IMR-90 (cell line): ENCODE data around the gene CBFA2T3.

ENCODE experiments used
- BHLHE40 ChIP-seq: fragments of 150-350 bp; IDR thresholded peaks from 2 replicates; pipeline ENCODE4 v1.6.1; 2016; ENCODE audit warnings: mild to moderate bottlenecking, low read depth, low read length
- CEBPB ChIP-seq: IDR thresholded peaks from 2 replicates; pipeline ENCODE4 v1.6.1; 2012; ENCODE audit warnings: low read depth, low read length, improper control_type of control experiment
- CTCF ChIP-seq: conservative IDR thresholded peaks from 2 replicates; pipeline ENCODE4 v1.5.1; 2012; ENCODE audit warnings: mild to moderate bottlenecking, low read depth, low read length, improper control_type of control experiment
- FOS ChIP-seq: fragments of 150-350 bp; IDR thresholded peaks from 2 replicates; pipeline ENCODE4 v1.6.1; 2016; ENCODE audit warnings: low read depth, low read length
- MAFK ChIP-seq: IDR thresholded peaks from 2 replicates; pipeline ENCODE4 v1.6.1; 2012; ENCODE audit warnings: low read depth, low read length, improper control_type of control experiment
- MAZ ChIP-seq: IDR thresholded peaks from 2 replicates; pipeline ENCODE4 v1.6.1; 2012; ENCODE audit warnings: low read depth, mild to moderate bottlenecking, low read length, improper control_type of control experiment, moderate library complexity, borderline replicate concordance
- MXI1 ChIP-seq: IDR thresholded peaks from 2 replicates; pipeline ENCODE4 v1.6.1; 2012; ENCODE audit warnings: low read depth, mild to moderate bottlenecking, low read length, moderate library complexity, borderline replicate concordance
- POLR2A ChIP-seq: IDR thresholded peaks from 2 replicates; pipeline ENCODE4 v1.6.1; 2012; ENCODE audit warnings: mild to moderate bottlenecking, low read depth, low read length
- RAD21 ChIP-seq: IDR thresholded peaks from 2 replicates; pipeline ENCODE4 v1.6.1; 2012; ENCODE audit warnings: low read length, improper control_type of control experiment
- RCOR1 ChIP-seq: IDR thresholded peaks from 2 replicates; pipeline ENCODE4 v1.6.1; 2012; ENCODE audit warnings: mild to moderate bottlenecking, low read length, improper control_type of control experiment; ENCODE audit not compliant: insufficient replicate concordance
- RFX5 ChIP-seq: IDR thresholded peaks from 2 replicates; pipeline ENCODE4 v1.8.0; 2012; ENCODE audit warnings: low read depth, mild to moderate bottlenecking, low read length, moderate library complexity
- SMC3 ChIP-seq: fragments of 150-350 bp; IDR thresholded peaks from 2 replicates; pipeline ENCODE4 v1.6.1; 2016; ENCODE audit warnings: low read depth, mild to moderate bottlenecking, antibody characterized with exemption, low read length, moderate library complexity
- TF ChIP-seq, protein P1 (sequence below): fragments of 150-350 bp; IDR thresholded peaks from 2 replicates; pipeline ENCODE4 v1.6.1; 2017; ENCODE audit warnings: mild to moderate bottlenecking, antibody characterized with exemption, low read length, low read depth

DNA sequence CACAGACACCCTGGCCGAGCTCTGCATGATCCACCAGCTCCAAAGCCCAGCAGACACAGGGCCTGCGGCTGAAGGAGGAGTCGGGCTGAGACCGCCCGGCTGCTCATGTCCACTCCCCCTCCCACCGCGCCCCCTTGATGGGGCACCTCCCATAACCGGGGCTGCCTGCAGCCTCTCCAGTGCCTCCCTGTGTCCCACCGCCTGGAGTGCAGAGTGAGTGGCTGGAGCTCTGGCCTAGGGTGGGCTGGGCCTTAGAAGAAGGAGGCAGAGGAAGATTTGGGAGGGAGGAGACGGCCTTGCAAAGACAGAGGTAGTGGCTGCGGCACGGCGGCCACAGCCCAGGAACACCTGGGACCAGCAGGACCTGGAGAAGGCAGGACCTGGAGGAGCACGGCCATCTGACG lies 4.0 kb downstream of the CBFA2T3 start:
- TF ChIP-seq CTCF, result no peak
- TF ChIP-seq CEBPB, result no peak
- no peak for TF ChIP-seq RFX5
- no peak for TF ChIP-seq MAFK
- TF ChIP-seq RAD21, result no peak
- no peak for TF ChIP-seq POLR2A
- TF ChIP-seq MXI1, result no peak
- no peak for TF ChIP-seq SMC3
- TF ChIP-seq, protein P1, sequence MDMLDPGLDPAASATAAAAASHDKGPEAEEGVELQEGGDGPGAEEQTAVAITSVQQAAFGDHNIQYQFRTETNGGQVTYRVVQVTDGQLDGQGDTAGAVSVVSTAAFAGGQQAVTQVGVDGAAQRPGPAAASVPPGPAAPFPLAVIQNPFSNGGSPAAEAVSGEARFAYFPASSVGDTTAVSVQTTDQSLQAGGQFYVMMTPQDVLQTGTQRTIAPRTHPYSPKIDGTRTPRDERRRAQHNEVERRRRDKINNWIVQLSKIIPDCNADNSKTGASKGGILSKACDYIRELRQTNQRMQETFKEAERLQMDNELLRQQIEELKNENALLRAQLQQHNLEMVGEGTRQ, result no peak
- no peak for TF ChIP-seq RCOR1
- no peak for TF ChIP-seq BHLHE40
- no peak for TF ChIP-seq MAZ
- no peak for TF ChIP-seq FOS
